GM19397 (cell line): Measurements from ENCODE around the gene RPL22.

Experiments
- ATAC-seq: cut with Tn5 transposase; IDR thresholded peaks from one replicate; pipeline ENCODE4 v1.9.1; 2021; ENCODE audit warnings: mild to moderate bottlenecking, moderate library complexity; ENCODE audit not compliant: unreplicated experiment

RPL22 gene

GRCh38 chr1:6157132-6157527 is 42.3 kb downstream of the RPL22 start:
- ATAC-seq: no peak

DNA sequence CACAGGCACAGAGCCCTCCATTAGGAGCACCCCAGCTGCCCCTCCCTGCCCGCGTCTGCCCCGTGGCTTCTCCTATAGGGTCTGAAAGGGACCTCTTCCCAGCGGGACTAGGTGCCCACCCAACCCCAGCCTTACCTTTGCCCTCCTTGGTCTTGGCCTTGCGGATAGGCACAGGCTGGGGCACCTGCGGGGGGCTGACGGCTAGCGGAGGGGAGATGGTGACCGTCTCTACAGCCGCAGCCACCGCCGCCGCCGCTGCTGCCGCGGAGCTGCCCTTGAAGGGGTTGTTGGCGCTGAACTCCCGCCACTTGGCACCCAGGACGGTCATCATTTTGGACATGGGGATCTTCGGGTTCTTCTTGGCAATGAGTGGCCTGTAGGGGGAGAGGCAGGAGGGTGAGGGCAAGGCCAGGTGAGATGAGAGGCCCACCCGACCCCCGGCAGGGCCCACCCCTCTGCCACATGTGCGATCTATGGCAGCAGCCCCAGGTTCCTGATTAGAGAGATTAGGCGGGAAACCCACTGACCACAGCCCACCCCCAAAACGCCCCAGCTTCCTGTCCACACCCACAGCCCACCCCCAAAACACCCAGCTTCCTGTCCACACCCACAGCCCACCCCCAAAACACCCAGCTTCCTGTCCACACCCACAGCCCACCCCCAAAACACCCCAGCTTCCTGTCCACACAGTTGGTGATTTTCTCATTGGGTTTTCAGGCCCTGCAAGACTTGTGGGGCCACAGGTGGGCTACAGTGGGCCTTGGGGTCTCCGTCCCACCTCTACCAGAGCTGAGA is 44.7 kb downstream of the RPL22 start:
- no peak for ATAC-seq

GRCh38 chr1:6152882-6153281 is 46.5 kb downstream of the RPL22 start:
- ATAC-seq: no peak

DNA sequence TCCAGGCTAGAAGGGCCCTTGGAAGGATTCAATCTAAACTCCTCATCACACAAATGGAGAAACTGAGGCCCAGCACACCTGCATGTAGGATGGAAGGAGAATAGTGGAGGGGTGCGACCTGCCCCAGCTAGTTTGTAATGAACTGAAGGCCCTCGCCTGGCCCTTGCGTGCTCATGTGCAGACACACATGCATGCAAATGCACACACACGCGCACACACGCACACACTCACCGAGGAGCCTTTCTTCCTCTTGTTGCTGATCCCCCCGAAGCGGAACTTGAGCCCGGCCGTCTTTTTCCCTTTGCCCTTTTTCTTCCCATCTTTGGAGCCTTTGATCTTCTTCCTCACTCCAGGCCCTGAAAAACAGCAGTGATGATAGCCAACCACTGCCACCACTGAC is 47.2 kb downstream of the RPL22 start:
- ATAC-seq: no peak

GRCh38 chr1:6151291-6151822 is 48.0 kb downstream of the RPL22 start:
- no peak for ATAC-seq

DNA sequence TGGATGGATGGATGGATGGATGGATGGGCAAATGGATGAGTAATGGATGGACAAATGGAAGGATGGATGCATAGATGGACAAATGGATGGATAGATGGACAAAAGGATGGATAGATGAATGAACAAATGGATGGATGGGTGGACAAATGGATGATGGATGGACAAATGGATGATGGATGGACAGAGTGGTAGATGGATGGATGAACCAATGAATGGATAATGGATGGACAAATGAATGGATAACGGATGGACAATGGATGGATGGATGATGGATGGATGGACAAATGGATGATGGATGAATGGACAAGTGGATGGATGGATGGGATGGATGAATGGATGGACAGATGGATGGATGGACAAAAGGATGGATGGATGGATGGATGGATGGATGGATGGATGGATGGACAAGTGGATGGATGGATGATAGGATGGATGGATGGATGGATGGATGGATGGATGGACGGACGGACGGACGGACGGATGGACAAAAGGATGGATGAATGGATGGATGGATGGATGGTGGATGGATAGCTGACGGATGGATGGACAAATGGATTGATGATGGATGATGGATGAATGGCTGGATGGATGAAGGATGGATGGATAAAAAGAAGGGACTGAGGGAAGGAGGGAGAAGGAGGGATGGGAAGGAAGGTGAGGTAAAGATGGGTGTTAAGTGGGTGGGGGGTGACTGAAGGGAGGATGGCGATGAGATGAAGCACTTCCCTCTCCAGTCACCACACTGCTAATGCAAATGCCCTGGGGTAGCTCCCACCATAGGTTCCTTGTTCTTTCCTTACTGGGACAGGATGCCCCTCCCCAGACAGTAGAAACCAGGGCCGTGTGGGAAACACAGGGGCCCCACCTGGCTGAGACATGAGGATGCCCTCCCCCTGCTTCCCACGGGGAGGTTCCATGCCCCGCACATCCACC is 49.1 kb downstream of the RPL22 start:
- ATAC-seq: no peak

GRCh38 chr1:6149597-6149996 is 49.8 kb downstream of the RPL22 start:
- ATAC-seq: no peak

DNA sequence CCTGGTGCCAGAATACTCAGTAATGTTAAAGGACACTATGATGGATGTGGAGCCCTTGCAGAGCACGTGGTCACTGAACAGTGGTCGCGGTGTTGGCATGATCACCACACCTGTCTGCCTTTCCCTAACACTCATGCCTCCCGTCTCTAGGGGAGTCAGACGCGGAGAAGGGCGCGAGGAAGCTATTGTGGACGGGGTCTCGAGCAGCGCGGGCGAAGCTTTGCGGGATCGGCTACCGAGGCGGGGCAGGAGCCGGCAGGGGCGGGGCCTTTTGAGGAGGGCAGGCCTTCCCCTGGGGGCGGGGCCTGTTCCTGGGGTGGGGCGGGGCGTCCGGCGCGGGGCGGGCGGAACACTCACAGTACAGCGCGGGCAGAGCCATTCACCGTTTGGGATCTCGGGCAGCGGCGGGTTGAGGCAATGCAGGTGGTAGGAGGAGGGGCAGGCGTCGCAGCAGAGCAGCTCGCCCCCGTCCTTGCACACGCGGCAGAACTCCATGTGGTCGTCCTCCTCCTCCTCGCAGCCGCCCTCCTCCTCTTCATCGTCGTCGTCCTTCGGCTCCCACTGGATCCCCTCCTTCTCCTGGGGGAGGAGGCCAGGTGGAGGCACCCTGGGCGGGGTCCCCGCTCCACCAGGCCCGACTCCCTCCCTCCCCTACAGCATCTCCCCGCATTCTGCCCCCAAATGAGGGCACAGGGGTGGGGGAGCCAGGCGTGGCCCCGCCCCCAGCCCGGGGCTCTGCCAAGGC is 50.7 kb downstream of the RPL22 start:
- no peak for ATAC-seq

- no peak for ATAC-seq
Observed at GRCh38 chr1:6145864-6146410, 53.5 kb downstream of the RPL22 start.

GRCh38 chr1:6145396-6145750 is 54.0 kb downstream of the RPL22 start:
- ATAC-seq: no peak

GRCh38 chr1:6144647-6145395 is 54.6 kb downstream of the RPL22 start:
- ATAC-seq: no peak

DNA sequence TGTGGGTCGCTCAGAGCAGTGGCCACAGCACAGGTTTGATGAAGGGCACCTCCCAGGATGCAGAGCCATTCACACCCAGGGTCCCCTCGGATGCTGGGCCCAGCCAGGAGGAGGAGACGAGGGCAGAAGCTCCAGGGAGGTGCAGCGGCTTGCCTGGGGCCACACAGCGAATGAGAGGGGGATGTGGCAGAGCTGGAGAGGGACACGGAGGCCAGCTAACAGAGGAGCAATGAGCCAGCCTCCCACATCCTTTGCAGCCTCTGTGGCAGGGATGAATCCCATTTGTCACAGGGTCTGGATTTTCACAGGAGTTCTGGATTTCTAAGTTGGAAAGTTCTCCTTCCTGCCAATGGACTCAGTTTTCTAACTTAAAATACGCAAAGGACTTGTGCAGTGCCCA is 55.2 kb downstream of the RPL22 start:
- no peak for ATAC-seq

DNA sequence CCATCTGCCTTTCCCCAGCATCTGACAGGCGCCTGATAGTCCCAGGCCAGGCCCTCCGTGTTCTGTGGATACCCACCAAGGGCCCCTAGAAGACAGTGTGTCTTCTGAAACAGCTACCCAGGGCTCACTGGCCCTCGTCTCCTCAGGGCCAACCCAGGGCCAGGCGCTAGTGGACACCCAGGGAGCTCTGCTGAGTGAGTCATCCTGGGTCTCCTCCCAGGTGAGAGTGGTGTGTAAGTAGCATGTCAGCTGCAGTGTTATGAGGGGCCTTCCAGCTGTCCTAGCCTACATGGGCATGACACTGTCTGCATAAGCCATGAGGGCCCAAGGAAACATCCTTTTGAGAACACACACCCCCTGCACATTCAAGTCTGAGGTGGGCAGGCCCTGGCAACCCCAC is 56.0 kb downstream of the RPL22 start:
- ATAC-seq: no peak

- ATAC-seq: no peak
Observed at GRCh38 chr1:6142734-6143133, 56.7 kb downstream of the RPL22 start.

DNA sequence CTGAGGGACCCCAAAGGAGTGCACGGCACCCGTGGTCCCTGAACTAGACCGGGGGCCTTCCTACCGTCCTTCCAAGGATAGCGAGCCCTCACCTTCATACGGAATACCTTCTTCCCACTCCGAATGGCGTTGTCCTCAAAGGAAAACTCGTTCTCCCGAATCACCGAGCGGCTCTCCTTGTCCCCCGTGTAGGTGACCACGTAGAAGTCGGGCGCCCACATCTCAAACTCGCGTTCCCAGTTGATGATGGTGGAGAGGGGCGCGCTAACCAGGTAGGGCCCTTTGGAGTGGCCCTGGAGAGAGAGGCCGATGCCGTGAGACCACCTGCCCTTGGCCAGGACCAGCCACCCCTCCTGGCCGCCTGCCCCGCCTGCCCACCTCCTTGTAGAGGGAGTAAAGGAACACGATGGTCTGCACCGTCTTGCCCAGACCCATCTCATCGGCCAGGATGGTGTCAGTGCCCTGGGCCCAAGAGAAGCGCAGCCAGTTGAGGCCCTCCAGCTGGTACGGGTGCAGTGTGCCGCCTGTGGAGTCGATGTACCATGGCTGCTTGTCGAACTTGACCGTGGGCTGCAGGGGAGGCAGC is 57.3 kb downstream of the RPL22 start:
- no peak for ATAC-seq

GRCh38 chr1:6141592-6141991 is 57.8 kb downstream of the RPL22 start:
- no peak for ATAC-seq

- ATAC-seq: no peak
Observed at GRCh38 chr1:6140413-6140812, 59.0 kb downstream of the RPL22 start.

DNA sequence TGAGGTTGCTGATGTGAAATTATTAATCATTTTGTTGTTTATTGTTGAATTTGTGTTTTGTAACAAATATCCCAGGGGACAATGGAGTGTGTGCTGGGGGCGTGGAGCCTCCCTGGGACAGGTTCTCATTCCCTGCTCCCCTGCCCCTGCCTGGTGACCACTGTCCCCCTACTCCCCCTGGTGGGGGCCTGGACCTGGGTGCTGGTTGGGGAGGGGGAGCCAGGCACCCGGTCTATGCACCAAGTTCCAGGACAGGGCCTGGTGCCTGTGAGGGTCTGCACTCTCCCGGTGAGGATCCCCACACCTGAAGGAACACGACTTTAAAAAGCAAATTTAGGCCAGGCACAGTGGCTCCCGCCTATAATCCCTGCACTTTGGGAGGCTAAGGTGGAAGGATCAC is 61.6 kb downstream of the RPL22 start:
- ATAC-seq: no peak

DNA sequence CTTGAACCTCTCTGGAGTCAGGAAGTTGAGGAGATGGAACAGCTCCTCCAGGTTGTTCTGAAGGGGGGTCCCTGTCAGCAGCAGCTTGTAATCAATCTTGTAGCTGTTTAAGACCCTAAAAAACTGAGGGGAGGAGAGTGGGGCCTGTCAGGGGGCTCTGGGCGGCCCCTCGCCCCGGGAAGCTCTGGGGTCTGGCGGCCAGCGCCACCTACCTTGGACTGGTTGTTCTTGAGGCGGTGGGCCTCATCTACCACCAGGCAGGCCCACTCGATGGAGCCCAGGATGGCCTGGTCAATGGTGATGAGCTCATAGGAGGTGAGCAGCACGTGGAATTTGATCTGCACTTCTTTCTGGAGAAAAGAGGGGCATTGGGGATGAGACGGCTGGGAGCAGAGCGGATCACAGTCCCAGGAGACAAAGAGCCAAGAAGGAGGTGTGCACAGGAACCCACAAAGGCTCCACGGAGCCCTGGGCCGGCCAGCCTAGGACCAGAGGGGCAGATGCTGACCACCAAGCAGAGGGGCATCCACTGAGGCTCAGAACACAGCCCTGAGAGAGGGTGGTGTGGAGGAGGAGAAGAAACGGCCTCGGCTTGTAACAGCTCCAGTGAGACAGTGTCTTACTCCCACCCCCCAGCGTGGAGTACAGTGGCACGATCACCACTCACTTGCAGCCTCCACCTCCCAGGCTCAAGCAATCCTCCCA is 62.7 kb downstream of the RPL22 start:
- ATAC-seq: no peak
